Measurements from ENCODE around the gene IL17F. TPM values are rescaled to one million over a fixed set of nuclear protein-coding genes. Genes with fewer than 3 reads are reported as not detected.

IL17F gene
- not detected for total RNA-seq

- TF ChIP-seq POLR2A (IDR thresholded peaks at IDR 0.05) = no peak
- TF ChIP-seq CTCF (IDR thresholded peaks at IDR 0.05) = no peak
- H3K4me3 ChIP-seq (ENCODE audit: low read depth, poor library complexity, severe bottlenecking) = no peak within 1 kb of the TSS
- 89 to 90% methylated on average over 5 of the region's 5 CpGs for WGBS, 2 donors
- intact Hi-C loops (cut with DNase I; ENCODE audit: low total_unique reads) = no loop called here
- no peak for DNase-seq (ENCODE audit: low spot score in 2 of 2)
Measured at GRCh38 chr6:52244400-52244799, at the start of gene IL17F. Gene IL17F (minus strand): TSS chr6:52244500. CDS start chr6:52244429, 71 bp downstream.

GRCh38 chr6:52293067-52293466 lies 48.8 kb upstream of the IL17F start:
- no peak for TF ChIP-seq CTCF (IDR thresholded peaks at IDR 0.05)
- TF ChIP-seq POLR2A (IDR thresholded peaks at IDR 0.05) = no peak
- DNase-seq (ENCODE audit: low spot score in 2 of 2) = no peak
- intact Hi-C loops (cut with DNase I; ENCODE audit: low total_unique reads) = no loop called here
- H3K4me3 ChIP-seq (ENCODE audit: low read depth, poor library complexity, severe bottlenecking) = no peak overlapping the region

GRCh38 chr6:52288841-52289240 lies 44.5 kb upstream of the IL17F start:
- H3K4me3 ChIP-seq (ENCODE audit: low read depth, poor library complexity, severe bottlenecking) = no peak overlapping the region
- intact Hi-C loops (cut with DNase I; ENCODE audit: low total_unique reads) = loop anchor here (5.0 to 10.0 kb wide), 2 partner anchors 106 to 378 kb away; no protein-coding TSS in a partner anchor
- no peak for TF ChIP-seq CTCF (IDR thresholded peaks at IDR 0.05)
- TF ChIP-seq POLR2A (IDR thresholded peaks at IDR 0.05) = no peak
- 64 to 70% methylated on average over 2 of the region's 2 CpGs for WGBS, 2 donors
- DNase-seq (ENCODE audit: low spot score in 2 of 2) = no peak

- DNase-seq (ENCODE audit: low spot score in 2 of 2) = no peak
- H3K4me3 ChIP-seq (ENCODE audit: low read depth, poor library complexity, severe bottlenecking) = no peak overlapping the region
- no peak for TF ChIP-seq POLR2A (IDR thresholded peaks at IDR 0.05)
- TF ChIP-seq CTCF (IDR thresholded peaks at IDR 0.05) = no peak
- intact Hi-C loops (cut with DNase I; ENCODE audit: low total_unique reads) = loop anchor here (5.0 to 10.0 kb wide), 2 partner anchors 107 to 379 kb away; no protein-coding TSS in a partner anchor
- WGBS, 2 donors = 77 to 83% methylated on average over 7 of the region's 7 CpGs
Measured at GRCh38 chr6:52288216-52288615, 43.9 kb upstream of the IL17F start.

GRCh38 chr6:52286798-52287432 lies 42.6 kb upstream of the IL17F start:
- TF ChIP-seq CTCF (IDR thresholded peaks at IDR 0.05) (no peak), POLR2A (IDR thresholded peaks at IDR 0.05) (no peak)
- peak in 1 of 2 donors; percentile 36 for DNase-seq (ENCODE audit: low spot score in 2 of 2)
- no peak overlapping the region for H3K4me3 ChIP-seq (ENCODE audit: low read depth, poor library complexity, severe bottlenecking)
- WGBS, 2 donors = 21 to 26% methylated on average over 2 of the region's 2 CpGs
- intact Hi-C loops (cut with DNase I; ENCODE audit: low total_unique reads) = loop anchor here (5.0 to 10.0 kb wide), 2 partner anchors 108 to 380 kb away; no protein-coding TSS in a partner anchor
